Tibial nerve (tissue), 4 donors: Measurements from ENCODE around the gene PLPP4.

Experiments
- CTCF ChIP-seq, 5 experiments: fragments of 200-600 bp in 3 of 5; fragments of 450-650 bp in 2 of 5; sonication (generic) in 3 of 5; IDR thresholded peaks; one replicate each; pipeline ENCODE4 v1.5.1; 2016 to 2019; ENCODE audit warnings: antibody characterized with exemption in 5 of 5, mild to moderate bottlenecking in 3 of 5, moderate library complexity in 2 of 5
- EP300 ChIP-seq, 2 donors: sonication (generic); formaldehyde crosslinking; IDR thresholded peaks; one replicate each; pipeline ENCODE4 v1.6.1; 2017; ENCODE audit warnings: antibody characterized with exemption in 2 of 2, mild to moderate bottlenecking in 1 of 2
- POLR2A ChIP-seq, 2 donors: fragments of 450-650 bp; IDR thresholded peaks; one replicate each; pipeline ENCODE4 v1.6.1; 2017; ENCODE audit warnings: antibody characterized with exemption in 2 of 2, mild to moderate bottlenecking in 2 of 2, moderate library complexity in 2 of 2

- TF ChIP-seq POLR2A (IDR thresholded peaks at IDR 0.05) (no peak), CTCF (IDR thresholded peaks at IDR 0.05) (no peak), EP300 (IDR thresholded peaks at IDR 0.05) (no peak)
Measured at GRCh38 chr10:120478386-120478785, 21.4 kb downstream of the PLPP4 start.
